GM18867 (cell line): ENCODE results near the gene NHS.

Experiments used
- ATAC-seq: cut with Tn5 transposase; IDR thresholded peaks from one replicate; pipeline ENCODE4 v1.9.1; 2021; ENCODE audit warnings: mild to moderate bottlenecking, moderate library complexity; ENCODE audit not compliant: unreplicated experiment

NHS gene

GRCh38 chrX:17405225-17405969 lies 30.4 kb downstream of the NHS start:
- ATAC-seq: no peak

DNA sequence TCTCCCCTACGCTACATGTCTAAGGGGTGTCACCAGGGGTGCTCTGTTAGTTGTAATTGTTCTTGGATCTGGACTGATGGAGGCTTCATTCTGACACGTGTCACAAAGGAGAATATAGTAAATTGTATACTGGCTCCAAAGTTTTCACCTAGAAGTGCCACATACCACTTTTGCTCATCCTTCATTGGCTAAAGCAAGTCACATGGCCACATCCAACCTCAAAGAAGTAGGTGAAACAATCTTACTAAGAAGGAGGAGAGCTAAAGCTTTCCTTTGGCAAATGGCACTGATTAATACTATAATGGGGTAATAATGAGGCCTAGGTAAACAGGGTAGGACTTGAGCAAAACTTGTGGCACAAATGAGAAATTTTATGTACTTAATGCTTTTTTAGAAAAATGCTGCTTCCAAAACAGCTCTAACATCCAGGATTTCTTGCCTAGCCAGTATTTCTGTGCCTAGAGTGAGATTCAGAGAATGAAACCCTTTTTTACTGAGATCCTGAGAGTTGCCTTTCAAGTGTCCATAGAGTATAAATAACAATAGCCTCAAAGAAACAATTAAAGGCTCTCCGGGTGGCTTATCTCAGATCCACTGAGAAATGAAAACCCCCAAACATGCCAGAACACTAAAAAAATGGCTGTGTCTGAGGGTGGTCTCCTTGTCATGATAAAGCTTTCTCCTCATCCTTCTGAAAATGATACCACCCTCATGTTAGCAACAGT lies 34.7 kb downstream of the NHS start:
- ATAC-seq: no peak

- no peak for ATAC-seq
Observed at GRCh38 chrX:17410651-17411050, 35.7 kb downstream of the NHS start.

GRCh38 chrX:17411205-17411604 lies 36.2 kb downstream of the NHS start:
- no peak for ATAC-seq

GRCh38 chrX:17412692-17413091 lies 37.7 kb downstream of the NHS start:
- ATAC-seq: no peak

DNA sequence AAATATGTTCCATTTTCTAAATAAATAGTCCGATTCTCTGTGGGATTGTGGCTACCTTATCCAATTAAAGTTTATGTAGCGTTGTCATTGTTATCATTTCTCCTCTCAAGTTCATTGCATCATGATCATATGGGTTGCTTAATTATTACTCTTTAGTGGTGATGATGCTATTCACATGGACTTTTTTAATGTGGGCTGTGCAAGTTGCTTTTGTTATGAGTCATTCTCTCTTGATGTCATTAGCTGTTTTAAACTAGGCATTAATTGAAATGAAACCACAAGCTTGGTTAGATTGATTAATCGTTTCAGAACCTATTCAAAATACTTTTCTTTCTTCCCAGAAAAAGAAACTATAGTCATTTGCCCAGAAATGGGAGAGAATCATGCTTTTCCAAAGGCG lies 38.2 kb downstream of the NHS start:
- ATAC-seq: no peak

GRCh38 chrX:17414027-17414658 lies 39.1 kb downstream of the NHS start:
- no peak for ATAC-seq

DNA sequence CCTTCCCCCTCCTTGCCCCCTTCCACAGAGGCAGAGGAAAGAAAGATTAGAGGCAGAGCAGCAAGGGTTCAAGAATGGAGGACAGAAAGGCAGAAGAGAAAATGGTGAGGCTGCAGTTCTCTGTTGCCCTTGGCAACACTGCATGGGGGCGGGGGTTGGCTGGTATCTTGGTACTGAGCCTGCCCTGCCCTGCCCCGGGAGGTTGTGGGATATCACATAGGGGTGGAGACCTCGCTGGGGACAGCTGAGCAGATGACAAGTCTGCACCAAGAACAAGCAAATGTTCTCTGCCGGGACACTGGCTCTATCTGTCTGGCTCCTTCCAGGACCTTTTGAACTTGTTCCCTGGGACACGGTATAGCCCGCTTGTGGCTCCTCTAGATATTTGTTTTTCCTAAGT lies 39.8 kb downstream of the NHS start:
- ATAC-seq: no peak

DNA sequence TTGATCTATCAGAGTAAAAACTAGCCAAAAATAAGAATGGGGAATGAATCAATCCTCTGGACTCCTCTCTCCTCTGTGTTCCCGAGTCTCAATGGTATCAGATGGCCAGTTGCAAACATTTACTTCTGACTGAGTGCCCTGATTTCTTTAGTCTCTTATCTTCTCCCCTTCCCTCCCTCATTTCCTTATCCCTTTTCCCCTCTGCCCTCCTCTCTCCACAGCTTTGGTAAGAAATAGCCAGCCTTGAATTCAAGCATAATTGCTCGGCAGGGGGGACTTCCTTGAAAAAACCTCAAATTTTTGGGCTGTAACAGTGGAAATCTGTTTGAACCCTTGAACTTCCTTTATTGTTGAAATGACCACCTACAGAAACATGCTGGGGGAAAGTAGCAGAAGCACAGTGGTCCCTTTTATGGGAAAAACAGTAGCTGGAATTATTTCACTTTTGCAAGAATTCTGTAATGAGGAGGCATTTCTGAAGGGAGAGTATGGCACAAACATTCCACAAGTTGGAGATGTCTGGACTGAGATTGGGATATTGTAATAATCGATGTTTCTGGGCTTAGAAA lies 40.3 kb downstream of the NHS start:
- ATAC-seq: no peak

DNA sequence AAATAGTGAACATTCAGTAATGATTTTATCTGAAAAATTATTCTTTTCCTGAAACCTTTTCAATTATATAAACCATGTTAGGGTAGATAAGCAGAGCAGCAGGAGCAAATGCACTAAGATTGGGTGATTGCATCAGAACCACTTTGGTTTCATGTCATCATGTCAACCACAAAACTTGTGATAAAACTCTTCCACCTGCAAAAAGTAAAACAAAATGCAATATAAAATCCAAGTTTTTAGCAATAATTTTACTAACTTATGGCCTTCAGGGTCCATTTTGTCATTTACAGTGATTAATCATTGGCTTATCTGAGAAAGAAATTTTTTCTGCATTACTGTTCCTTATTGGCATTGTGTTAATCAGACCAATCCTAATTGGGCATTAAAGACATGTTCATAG lies 42.4 kb downstream of the NHS start:
- ATAC-seq: no peak

DNA sequence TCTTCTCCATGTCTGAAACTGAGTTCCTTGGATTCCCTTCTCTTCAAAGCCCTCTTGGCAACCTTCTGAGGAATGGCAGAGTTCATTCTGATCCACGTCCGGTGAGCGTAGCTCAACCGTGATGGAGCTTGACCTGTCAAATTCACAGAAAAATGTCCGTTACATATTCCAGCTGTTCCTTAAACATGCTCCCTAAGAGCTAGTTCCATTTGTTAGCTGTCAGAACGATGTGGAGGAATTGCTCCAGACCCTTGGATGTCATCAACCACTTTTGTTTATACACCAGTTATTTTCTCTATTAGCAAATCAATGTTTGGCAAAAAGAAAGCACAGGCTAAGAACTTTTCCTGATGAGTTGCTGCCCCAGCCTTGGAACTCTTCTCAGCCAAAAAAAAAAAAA lies 50.1 kb downstream of the NHS start:
- ATAC-seq: no peak

DNA sequence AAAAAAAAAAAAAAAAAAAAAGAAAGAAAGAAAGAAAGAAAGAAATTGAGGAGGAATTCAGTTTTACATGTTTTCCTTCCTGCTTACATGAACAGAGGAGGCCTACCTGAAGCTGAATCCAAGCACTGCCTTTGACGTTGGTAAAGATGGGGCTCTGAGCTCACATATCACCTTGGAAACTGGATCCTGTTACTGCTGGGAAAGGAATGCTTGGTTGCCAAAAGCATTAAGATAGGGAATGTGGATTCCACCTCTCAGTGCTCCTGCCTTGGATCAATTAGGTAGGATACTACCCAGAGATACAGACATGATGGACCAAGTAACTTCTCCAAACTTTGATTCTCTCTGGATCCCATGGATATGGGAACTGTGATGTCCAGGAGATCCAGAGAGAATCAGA lies 50.6 kb downstream of the NHS start:
- no peak for ATAC-seq

DNA sequence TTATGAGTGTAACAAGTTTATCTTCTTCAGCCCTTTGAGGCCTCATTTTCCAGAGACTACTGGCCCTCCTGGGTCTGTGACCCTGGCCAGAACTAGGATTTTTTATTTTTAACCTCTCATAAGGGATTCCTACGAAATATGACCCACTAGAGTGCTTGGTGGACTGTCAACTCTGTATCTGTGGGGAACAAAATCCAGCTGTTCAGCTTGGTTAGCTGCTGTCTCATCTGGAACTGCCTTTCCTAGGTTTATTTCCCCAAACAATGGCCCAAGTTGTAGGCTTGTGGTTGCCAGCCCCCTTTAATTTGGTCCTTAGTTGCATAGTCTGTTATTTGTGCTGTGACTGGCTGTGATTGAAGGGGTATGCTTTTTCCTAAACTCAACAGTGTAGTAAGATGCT lies 56.2 kb downstream of the NHS start:
- ATAC-seq: no peak

- no peak for ATAC-seq
Observed at GRCh38 chrX:17432158-17432557, 57.2 kb downstream of the NHS start.

DNA sequence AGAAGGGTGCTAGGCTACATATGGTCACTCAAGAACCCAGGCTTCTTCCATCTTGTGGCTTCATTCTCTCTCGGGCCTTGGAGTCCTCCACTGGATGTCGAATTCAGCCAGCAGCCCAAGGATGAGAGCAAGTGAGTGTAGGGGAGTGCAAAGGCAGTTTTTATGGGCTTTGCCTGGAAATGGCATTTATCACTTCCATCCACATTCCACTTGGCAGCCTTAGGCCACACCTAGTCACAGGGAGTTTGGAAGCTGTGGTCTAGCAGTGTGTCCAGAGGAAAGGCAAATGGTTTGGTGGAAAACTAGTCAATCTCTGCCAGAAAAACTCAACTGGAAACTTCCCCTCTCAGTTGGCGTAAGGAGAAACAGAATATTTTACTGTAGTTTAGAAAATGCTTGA lies 59.0 kb downstream of the NHS start:
- ATAC-seq: no peak

DNA sequence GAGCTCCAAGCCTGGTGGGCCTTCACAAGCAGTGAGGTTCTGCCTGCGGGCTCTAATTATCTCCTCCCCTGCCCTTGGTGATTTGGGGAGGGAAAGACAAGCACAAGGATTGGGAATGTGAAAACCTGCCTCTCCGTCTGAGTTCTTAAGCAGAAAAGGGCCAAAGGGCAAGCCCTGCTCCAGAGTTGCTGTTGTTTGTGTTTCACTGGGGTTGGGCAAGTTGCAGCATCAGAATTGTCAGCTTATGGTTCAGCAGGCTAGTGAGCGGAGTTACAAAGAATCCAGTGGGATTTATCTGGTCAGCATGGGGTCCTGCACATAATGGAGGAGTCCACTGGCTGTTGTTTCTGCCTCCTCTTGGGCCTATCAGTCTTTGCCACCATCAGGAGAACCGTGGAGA lies 60.5 kb downstream of the NHS start:
- ATAC-seq: no peak

DNA sequence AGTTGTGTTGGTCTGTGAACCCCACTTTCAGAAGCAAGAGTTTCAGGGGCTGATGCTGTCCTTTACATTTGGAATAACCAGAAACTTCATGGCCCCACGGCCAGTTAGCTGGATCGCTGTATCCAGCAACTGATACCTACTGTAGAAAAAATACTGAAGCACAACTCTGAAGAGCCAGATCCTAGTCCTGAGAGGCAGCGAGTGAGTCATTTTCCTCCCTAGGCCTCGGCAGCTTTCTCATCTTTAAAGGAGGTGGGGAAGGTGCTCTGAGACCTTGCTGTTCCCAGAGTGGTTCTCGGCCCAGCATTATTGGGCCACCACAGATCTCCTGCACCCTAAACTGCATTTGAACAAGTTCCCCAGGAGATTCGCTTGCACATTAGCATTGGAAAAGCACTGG lies 63.2 kb downstream of the NHS start:
- no peak for ATAC-seq

DNA sequence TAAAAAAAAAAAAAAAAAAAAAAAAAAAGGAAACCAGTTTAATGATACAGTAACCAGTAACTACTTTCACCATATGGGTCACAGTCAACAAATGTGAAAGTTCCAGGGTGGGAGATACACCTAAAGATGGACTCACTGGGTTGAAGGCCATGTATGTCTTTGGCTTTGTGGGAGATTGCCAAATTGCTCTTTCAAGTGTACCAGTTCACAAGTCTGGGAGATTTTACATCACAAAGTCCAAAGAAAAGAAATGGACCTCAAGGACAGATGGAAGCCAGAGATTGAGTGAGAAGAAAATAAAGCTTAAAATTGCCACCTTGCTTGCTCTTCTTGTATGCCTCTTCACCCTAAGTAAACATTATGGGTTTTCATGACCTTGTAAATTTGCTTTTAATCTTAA lies 65.3 kb downstream of the NHS start:
- ATAC-seq: no peak

GRCh38 chrX:17440836-17441235 lies 65.8 kb downstream of the NHS start:
- ATAC-seq: no peak

- no peak for ATAC-seq
Observed at GRCh38 chrX:17441965-17442364, 67.0 kb downstream of the NHS start.

DNA sequence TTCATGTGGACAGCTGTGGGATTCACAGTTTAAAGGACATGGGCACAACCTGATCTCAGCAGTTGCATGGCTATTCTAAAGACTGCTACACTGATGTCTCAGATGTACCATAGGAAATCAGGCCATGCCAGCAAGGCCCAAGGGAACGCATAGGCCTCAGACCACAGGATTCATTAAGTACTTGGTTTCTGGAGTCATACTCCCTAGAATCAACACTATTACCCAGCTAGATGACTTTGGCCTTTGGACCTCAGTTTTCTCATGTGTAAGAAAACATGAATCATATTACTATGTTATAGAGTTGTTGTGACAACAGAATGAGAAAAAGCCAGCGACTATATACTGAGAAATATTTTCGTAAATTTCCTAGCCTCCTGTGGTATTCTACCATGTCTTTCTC lies 67.9 kb downstream of the NHS start:
- no peak for ATAC-seq

- no peak for ATAC-seq
Observed at GRCh38 chrX:17443556-17443955, 68.6 kb downstream of the NHS start.
